Middle frontal gyrus (tissue), 1 donor: ENCODE measurements around the gene METTL16.

Source experiments
- DNase-seq: peaks from one replicate; pipeline ENCODE4 v3.0.0-alpha.2; 2015; ENCODE audit warnings: low spot score; ENCODE audit errors: extremely low spot score

METTL16 gene

GRCh38 chr17:2383628-2384167 lies 128.0 kb downstream of the METTL16 start:
- DNase-seq: no peak

- no peak for DNase-seq
Observed at GRCh38 chr17:2380950-2381649, 130.6 kb downstream of the METTL16 start.

GRCh38 chr17:2380226-2380922 lies 131.3 kb downstream of the METTL16 start:
- no peak for DNase-seq

DNA sequence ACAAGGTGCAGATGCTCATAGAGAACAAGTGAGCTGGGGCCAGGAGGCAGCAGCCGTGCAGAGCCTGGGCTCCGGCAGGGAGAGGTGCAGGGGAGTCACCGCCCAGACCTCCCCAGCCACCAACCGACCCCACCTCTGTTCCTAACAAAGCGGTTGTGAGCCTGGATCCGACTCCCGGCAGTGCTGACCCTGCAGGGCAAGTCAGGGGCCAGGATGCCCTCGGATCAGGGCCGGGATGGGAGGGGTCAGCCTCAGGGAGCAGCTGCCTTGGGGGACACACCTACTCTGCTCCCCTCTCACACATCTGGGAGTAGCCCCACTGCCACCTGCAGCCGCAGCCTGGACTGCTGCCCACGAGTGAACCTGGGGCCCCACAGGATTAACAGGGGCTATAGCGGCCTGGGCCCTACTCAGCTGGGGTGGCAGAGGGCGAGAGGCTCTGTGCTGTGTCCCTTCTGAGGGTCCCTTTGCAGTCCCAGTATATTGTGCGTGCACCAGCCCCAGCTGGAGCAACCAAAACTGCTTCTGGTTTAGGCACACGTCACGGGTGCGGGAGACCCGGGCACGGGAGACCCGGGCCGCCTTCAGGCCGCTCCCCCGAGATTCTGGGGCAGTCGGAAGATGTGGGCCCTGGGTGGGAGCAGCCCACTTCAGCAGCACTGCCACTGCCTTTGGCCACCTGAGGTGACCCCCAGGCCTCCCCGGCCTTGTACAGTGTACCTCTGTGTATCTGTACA lies 132.0 kb downstream of the METTL16 start:
- DNase-seq: no peak

- no peak for DNase-seq
Observed at GRCh38 chr17:2378905-2379304, 132.8 kb downstream of the METTL16 start.

DNA sequence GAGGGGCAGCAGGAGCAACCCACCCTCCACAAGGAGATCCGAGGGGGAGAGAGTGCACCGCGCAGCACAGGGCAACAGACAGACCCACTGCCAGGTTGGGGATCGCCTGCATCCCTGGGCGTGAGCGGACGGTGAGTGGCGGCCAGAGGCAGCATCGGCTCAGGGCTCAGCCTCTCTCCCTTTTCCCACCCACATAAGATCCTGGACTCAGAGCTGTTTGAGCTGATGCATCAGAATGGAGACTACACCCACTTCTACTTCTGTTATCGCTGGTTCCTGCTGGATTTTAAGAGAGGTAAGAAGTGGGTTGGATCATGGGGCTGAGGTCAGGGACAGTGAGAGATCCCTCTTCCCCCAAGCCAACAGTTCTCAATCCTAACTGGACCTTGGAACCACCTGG lies 134.0 kb downstream of the METTL16 start:
- peak; percentile 7 for DNase-seq

- no peak for DNase-seq
Observed at GRCh38 chr17:2376107-2376506, 135.6 kb downstream of the METTL16 start.

DNA sequence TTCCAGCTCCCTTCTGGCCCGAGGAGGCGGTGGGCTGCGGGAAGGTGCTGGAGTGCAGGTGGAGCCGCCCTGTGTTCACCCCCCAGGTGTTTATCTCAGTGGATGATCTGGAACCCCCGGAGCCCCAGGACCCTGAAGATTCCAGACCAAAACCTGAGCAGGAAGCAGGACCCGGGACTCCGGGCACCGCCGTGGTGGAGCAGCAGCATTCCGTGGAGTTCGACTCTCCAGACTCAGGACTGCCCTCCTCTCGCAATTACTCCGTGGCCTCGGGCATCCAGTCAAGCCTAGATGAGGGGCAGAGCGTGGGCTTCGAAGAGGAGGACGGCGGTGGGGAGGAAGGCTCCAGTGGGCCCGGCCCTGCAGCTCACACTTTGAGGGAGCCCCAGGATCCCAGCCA lies 136.3 kb downstream of the METTL16 start:
- DNase-seq: no peak

GRCh38 chr17:2374549-2375285 lies 137.0 kb downstream of the METTL16 start:
- DNase-seq: no peak

DNA sequence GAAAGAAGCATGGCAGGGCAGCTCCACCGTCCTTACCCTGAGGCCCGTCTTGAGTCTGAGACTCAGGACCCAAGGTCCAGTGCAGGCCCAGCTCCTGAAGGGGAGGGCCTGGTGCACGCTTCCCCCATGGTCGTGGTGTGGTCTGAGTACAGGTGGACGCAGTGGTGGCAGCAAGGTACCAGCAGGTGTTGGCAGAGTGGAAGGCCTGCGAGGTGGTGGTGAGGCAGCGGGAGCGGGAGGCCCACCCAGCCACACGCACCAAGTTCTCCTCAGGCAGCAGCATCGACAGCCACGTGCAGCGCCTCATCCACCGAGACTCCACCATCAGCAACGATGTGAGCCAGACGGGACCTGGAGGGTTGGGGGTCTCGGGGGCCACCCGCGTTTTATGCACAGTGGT lies 138.5 kb downstream of the METTL16 start:
- DNase-seq: no peak

DNA sequence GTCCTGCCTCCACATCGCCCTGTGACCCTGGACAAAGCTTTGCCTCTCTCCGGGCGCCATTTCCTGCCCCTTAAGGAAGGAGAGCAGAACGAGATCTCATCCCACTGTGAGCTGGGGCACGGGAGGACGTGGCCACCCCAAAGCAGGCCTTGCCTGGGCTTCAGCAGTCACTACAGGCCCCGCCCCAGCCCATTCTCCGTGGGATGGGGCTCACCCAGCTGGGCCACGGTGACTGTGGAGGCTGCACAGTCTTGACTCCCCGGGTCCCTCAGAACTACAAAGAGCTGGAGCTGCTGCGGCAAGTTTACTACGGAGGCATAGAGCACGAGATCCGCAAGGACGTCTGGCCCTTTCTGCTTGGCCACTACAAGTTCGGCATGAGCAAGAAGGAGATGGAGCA lies 139.0 kb downstream of the METTL16 start:
- no peak for DNase-seq

DNA sequence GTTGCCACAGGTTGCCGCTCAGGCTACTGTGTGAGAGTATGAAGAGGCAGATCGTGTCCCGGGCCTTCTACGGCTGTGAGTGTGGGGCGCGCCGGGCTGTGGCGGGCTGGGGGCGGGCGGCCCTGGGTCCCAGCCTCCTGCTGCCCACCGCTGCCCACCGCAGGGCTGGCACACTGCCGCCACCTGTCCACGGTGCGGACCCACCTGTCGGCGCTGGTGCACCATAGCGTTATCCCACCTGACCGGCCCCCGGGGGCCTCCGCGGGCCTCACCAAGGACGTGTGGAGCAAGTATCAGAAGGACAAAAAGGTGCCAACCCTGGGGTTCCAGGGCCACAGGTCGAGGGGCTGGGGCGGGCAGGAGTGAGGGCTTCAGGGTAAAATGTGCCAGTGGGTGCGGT lies 139.5 kb downstream of the METTL16 start:
- DNase-seq: no peak

- no peak for DNase-seq
Observed at GRCh38 chr17:2371183-2372130, 140.2 kb downstream of the METTL16 start.

DNA sequence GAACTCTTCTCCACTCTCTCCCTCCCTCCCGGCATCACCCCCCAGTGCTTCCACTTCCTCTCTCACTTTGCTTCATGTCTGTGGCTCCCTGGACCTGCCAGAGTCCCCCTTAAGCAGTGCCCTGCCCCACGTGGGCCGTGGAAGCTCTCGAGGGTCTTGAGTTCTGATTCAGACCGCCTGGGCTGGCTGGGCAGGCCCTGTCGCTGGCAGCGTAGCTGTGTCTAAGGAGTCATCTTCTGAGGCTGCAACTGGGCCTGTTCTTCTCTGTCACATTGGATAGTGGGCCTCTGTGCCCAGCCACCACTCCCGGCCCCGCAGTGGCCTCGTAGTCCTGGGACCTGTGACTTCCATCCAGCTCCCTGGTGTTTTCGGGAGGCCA lies 141.5 kb downstream of the METTL16 start:
- no peak for DNase-seq

GRCh38 chr17:2369551-2370210 lies 142.0 kb downstream of the METTL16 start:
- DNase-seq: no peak

DNA sequence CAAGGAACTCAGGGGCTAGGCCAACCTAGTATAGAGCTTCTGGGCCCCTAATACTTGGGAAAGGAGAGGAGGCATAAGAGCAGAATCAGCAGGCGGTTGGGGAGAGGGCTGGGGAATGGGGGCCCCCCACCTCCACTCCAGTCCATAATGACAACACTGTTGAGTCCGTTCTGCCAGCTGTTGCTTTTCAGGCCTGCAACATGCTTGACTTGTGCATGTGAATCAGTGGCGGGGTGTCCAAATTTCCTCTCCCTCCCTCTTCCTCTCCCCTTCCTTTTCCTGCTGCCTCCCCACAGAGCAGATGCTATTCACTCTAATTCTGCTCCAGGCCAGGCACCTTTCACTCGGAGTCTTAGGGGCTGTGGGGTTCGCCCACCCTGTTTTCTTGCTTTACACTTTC lies 142.6 kb downstream of the METTL16 start:
- no peak for DNase-seq

- DNase-seq: no peak
Observed at GRCh38 chr17:2368359-2368758, 143.3 kb downstream of the METTL16 start.

GRCh38 chr17:2366747-2367494 lies 144.8 kb downstream of the METTL16 start:
- no peak for DNase-seq
